H54 (cell line): Measurements from ENCODE around the gene TMEM178B.

Experiments used
- DNase-seq: peaks from one replicate; pipeline ENCODE4 v3.0.0; 2011; ENCODE audit warnings: low spot score, mixed read lengths; ENCODE audit not compliant: insufficient read length
- FAIRE-seq: peaks from 3 replicates; lab custom pipeline; 2011; peaks lifted over from hg19 to GRCh38; lab: Jason Lieb, UNC
- POLR2A ChIP-seq: IDR thresholded peaks from 2 replicates; pipeline ENCODE4 v1.6.1; 2011; ENCODE audit warnings: low read depth, mild to moderate bottlenecking, low read length

TMEM178B gene

DNA sequence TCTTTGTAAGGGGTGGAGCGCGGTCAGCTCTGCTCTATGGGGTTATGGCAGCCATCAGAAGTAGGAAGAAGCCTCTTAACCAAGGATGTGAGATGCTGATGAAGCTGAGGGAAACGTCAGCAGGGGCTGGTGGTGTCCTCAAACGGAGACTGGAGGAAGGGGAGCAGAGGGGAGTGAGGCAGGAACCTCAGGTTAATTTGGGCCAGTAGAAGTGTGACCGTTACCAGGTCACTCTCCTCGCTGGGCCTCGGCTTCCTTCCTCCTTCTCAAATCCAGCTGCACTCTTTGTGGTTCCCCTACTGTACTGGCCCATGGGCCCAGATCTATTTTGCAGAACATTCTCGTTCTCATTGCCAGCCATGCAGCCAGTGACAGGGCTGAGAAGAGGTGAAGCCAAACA is 169.5 kb downstream of the TMEM178B start:
- no peak for FAIRE-seq
- DNase-seq, result no peak
- no peak for TF ChIP-seq POLR2A

DNA sequence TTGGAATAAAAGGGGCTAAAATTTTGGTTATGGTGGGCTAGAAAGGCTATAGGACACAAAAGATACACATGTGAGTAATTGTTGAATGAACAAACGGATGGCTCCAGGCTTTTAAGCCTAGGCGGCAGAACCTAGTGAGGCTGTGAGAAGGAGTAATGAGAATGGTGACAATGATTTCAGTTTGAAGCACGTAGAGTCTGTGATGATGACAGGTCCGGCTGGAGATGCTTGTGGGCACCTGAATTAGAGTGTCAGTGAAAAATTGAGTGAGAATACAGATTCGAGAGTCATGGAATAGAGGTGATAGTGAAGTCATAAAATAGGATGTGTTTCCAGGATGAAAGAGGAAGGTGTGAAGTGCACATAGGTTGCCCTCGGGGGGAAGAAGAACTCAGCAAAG is 170.6 kb downstream of the TMEM178B start:
- FAIRE-seq (no peak), DNase-seq (no peak)
- no peak for TF ChIP-seq POLR2A

GRCh38 chr7:141246426-141246825 is 172.6 kb downstream of the TMEM178B start:
- TF ChIP-seq POLR2A, result no peak
- DNase-seq (no peak), FAIRE-seq (no peak)

DNA sequence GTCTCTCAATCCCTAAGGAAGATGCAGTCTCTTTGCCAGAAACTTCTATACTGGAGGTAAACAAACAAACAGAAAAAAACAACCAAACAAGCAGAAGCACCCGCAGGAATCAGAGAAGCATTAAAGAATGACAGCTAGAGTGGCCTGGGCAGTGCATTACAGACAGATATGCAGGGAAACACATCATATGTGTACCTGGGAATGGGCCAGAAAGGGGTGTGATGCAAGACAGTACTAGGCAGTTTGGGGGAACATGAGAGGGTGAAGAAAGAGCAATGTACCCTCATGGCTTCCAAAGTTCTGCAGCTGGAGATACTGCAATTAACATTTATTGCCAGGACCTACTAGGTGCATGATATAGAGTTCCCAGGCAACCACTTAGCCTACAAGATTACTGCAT is 177.3 kb downstream of the TMEM178B start:
- FAIRE-seq (no peak), DNase-seq (no peak)
- no peak for TF ChIP-seq POLR2A

DNA sequence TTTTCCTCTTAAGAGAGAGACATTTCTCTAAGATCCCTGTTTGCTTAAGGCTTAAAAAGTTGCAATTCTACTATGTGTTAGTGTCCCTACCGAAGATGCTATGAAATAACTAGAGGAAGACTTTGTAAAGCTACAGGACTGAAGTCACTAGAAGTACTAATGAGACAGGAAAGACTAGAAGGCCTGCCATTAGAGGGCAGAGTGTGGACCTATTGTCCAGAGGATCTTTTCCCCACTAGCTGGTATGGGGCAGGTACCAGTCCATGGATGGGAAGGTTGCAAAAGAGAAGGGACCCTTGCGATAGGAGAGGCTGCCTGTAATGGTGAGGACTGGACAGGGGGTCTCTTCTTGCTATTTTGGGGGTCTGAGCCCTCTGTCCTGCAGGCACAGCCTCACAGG is 178.1 kb downstream of the TMEM178B start:
- TF ChIP-seq POLR2A, result no peak
- DNase-seq (no peak), FAIRE-seq (no peak)

GRCh38 chr7:141257597-141257996 is 183.7 kb downstream of the TMEM178B start:
- no peak for TF ChIP-seq POLR2A
- no peak for FAIRE-seq
- DNase-seq, result no peak

DNA sequence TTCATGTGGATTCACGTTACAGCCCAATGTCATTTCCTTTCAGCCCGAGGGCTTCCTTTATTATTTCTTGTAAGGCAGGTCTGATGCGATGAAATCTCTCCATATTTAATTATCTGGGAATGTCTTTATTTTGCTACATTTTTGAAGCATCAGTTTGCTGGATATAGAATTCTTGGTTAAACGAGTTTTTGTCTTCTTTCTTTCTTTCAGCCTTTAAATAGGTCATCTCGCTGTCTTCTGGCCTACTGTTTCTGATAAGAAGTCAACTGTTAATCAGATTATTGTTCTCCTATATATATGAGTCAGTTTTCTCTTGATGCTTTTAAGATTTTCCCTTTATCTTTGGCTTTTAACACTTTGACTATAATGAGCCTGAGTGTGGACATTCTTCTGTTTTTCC is 184.7 kb downstream of the TMEM178B start:
- FAIRE-seq (no peak), DNase-seq (no peak)
- TF ChIP-seq POLR2A, result no peak

- FAIRE-seq, result no peak
These were observed 188.5 kb downstream of the TMEM178B start for GRCh38 chr7:141262101-141263090.

GRCh38 chr7:141263508-141263907 is 189.6 kb downstream of the TMEM178B start:
- TF ChIP-seq POLR2A, result no peak
- DNase-seq (no peak), FAIRE-seq (no peak)

More at GRCh38 chr7:141262101-141263090, 188.5 kb downstream of the TMEM178B start:
- DNase-seq, result no peak
- no peak for TF ChIP-seq POLR2A

GRCh38 chr7:141263983-141264382 is 190.1 kb downstream of the TMEM178B start:
- FAIRE-seq, result no peak
- no peak for DNase-seq
- no peak for TF ChIP-seq POLR2A

DNA sequence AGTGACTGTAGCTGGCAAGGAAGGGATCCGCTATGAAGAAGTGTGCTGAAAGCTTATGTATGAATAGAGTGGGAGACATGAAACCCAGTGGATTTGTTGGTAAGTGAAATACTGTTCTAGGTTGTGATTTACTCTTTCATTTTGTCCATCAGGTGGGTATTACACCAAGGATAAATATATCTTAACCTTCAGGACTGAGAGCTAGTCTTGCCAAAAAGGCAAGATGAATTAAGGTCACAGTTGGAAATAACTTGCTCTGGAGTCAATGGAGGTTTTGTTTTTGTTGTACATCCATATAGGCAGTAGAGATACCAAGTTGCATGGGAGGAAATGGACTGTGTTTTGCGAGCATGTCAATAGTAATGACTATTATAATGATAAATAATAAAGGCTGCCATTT is 190.6 kb downstream of the TMEM178B start:
- DNase-seq (no peak), FAIRE-seq (no peak)
- TF ChIP-seq POLR2A, result no peak

- FAIRE-seq, result no peak
- TF ChIP-seq POLR2A, result no peak
- no peak for DNase-seq
These were observed 191.8 kb downstream of the TMEM178B start for GRCh38 chr7:141265668-141266067.

GRCh38 chr7:141268614-141269013 is 194.8 kb downstream of the TMEM178B start:
- FAIRE-seq, result no peak
- DNase-seq, result no peak
- no peak for TF ChIP-seq POLR2A

GRCh38 chr7:141271451-141271850 is 197.6 kb downstream of the TMEM178B start:
- FAIRE-seq, result no peak
- TF ChIP-seq POLR2A, result no peak
- DNase-seq, result no peak

DNA sequence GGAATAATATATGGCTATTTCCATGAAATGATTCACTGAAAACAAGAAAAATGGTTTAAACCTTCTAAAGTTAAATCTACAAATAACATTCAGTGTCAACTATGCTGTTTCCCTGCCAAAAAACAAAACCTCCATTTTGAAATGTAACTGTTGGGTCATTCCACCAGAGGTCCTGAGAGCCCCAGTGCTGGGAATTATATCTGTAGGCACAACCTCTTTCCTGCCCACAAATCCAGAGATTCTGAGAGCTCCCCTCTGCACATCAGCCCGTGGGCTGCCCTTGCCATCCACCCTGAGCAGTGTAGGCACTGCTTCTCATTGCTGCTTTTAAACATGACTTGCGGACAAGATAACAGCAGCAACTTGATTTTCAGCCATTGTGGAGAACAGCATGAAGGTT is 198.6 kb downstream of the TMEM178B start:
- DNase-seq, result no peak
- no peak for FAIRE-seq
- no peak for TF ChIP-seq POLR2A
